ENCODE data around the gene ZNF662. TPM values are rescaled to one million over a fixed set of nuclear protein-coding genes. Genes with fewer than 3 reads are reported as not detected.

Gene ZNF662
- total RNA-seq, 1 experiment from 2014 or later, result 0.72 TPM

GRCh38 chr3:42887084-42887483 lies 18.9 kb upstream of the ZNF662 start:
- DNase-seq (ENCODE audit: low read depth), result no peak

- no peak for DNase-seq (ENCODE audit: low read depth)
Observed at GRCh38 chr3:42891042-42891441, 14.9 kb upstream of the ZNF662 start.

GRCh38 chr3:42892169-42892568 lies 13.8 kb upstream of the ZNF662 start:
- no peak for DNase-seq (ENCODE audit: low read depth)

DNA sequence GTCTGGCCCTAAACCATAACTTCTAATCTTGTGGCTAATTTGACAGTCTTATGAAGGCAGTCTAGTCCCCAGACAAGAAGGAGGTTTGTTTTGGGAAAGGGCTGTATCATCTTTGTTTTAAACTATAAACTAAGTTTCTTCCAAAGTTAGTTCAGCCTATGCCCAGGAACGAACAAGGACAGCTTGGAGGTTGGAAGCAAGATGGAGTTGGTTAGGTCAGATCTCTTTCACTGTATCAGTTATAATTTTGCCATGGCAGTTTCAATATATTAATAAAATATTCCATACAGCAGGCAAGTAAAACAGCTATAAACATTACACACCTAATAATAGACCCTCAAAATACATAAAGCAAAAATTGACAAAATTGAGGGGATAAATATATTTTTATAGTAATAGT lies 13.1 kb upstream of the ZNF662 start:
- DNase-seq (ENCODE audit: low read depth), result no peak

- no peak for DNase-seq (ENCODE audit: low read depth)
Observed at GRCh38 chr3:42894698-42895579, 11.0 kb upstream of the ZNF662 start.

GRCh38 chr3:42895580-42895868 lies 10.4 kb upstream of the ZNF662 start:
- peak; percentile 26 for DNase-seq (ENCODE audit: low read depth)

DNA sequence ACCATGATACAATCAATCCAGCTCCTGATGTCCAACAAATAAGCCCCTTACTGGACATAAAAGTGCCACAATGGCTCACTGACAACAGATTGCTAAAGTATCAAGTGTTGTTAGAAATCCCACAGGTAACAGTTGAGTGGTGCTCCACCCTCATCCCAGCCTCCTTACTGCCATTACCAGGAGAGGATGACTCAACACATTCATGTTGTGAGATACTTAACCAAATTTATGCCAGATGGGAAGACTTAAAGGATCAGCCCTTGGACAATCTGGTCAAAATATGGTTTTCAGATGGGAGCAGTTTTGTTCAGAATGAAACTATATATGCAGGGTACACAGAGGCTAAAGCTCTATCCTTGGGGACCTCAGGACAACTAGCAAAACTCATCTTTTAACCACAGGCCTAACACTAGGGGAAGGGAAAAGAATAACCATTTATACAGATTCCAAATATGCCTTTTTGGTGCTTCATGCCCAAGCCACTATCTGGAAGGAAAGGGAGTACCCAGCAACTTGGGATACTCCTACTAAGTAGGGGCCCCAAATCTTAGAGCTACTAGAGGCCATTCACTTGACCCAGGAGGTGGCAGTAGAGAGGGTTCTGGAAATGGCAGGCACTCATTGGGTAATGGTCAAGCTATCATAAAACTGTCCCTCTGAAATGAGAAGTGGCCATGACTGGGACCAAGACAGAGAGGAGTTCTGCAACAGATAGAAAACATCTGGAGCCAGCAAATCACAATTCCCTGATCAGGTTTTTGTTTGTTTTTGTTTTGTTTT lies 6.9 kb upstream of the ZNF662 start:
- peak; percentile 16 for DNase-seq (ENCODE audit: low read depth)

GRCh38 chr3:42900226-42901072 lies 5.5 kb upstream of the ZNF662 start:
- peak; percentile 30 for DNase-seq (ENCODE audit: low read depth)

DNA sequence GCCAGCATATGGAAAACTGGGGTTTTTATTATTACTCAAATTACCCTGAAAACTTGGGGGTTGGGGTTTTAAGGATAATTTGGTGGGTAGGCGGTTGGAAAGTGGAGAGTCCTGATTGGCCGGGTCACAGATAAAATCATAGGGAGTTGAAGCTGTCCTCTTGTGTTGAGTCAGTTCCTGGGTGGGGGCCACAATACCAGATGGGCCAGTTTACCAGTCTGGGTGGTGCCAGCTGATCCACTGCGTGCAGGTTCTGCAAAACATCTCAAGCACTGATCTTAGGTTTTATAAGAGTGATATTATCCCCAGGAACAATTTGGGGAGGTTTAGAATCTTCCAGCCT lies 4.9 kb upstream of the ZNF662 start:
- peak; percentile 50 for DNase-seq (ENCODE audit: low read depth)

DNA sequence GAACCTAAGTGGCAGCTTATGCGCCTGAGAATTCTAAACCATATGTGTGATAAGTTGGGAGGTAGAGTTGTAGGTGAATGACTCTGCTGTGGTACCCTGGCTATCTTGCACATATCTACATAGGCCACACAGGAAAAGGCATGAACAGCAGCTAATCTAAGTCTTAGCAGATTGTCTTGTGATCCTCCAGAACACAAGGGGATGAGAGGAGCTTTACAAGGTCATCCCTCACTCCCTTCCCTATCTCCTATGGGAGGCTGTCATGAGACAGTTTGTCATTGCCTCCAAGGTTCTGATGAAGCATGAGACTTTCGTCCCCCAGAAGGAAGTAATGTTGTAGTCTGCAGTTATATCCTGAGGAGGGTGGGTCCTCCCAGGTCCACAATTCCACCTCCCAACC lies 3.7 kb upstream of the ZNF662 start:
- DNase-seq (ENCODE audit: low read depth), result no peak

- DNase-seq (ENCODE audit: low read depth), result no peak
Observed at GRCh38 chr3:42904076-42904475, 1.9 kb upstream of the ZNF662 start.

DNA sequence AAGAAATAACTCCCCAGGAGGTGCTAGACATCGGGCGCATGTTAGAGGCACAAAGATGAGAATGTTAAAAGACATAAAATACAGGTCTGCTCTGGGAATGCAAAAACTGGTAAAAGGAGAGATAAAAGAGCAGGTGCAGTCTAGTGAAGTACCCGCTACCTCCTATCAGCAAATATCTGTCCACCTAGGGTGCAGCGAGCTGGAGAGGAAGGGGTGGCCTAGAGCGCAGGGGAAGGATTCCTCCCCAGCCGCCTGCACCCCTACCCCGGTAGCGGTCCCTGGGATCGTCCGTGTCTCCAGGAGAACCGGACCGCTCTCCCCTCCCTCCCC lies 237 bp upstream of the ZNF662 start:
- no peak for DNase-seq (ENCODE audit: low read depth)

GRCh38 chr3:42906848-42907183 lies 874 bp downstream of the ZNF662 start:
- DNase-seq (ENCODE audit: low read depth), result no peak

- DNase-seq (ENCODE audit: low read depth), result no peak
Observed at GRCh38 chr3:42908675-42909074, 2.7 kb downstream of the ZNF662 start.

DNA sequence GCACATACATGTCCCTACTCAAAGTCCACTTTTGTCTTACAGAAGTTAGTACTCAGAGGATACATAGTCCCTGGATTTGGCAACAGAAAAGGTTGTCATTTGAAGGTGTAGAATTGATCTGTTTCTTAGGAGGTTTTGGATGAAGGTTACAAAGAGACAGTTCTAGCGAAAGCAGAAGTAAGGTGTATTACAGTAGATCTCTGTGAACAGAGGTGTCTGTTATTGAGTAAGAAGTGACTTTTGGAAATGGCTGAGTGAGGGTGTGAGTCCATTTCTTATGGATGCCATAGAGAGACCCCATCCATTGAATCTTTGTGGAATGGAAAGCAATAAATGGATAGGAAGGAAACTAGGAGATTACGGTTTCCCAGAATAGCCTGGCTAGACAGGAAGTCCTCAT lies 5.6 kb downstream of the ZNF662 start:
- no peak for DNase-seq (ENCODE audit: low read depth)

- DNase-seq (ENCODE audit: low read depth), result no peak
Observed at GRCh38 chr3:42914771-42915515, 9.0 kb downstream of the ZNF662 start.

DNA sequence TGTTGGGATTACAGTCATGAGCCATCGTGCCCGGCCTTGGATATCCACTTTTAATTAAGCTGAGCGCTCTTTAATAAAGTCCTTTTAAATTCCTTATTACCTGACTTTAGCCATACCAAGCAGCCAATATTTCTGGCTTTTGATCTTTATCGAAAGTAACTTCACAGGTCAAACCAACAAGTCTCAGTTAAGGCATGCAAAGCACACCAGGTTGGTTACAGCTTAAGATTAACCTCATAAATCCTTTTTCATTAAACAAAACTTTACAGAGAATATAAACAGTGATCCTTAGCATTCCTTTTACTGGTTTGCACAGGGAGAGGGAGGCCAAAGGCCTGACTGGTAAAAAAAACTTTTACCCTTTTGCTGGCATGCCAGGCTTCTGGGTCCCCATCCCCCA lies 17.7 kb downstream of the ZNF662 start:
- no peak for DNase-seq (ENCODE audit: low read depth)

DNA sequence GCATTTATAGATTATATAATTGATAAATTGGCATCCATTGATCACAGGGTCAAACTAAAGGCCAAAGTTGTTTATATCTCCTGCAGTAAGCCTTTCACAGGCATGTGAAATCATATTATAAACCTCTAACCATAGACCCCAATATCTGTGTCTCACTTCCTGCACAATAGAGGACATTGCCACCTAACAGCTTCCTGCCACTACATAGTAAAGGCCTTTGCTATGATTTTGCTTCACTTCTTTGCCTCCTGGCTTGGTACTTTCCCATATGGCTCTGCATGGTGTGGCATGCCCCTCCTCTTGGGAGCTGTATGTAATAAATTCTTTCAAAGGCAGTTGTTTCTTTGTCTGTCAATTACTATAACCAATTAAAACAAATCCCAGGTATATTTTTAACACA lies 20.4 kb downstream of the ZNF662 start:
- DNase-seq (ENCODE audit: low read depth), result no peak

- no peak for DNase-seq (ENCODE audit: low read depth)
Observed at GRCh38 chr3:42934111-42934510, 28.2 kb downstream of the ZNF662 start.

DNA sequence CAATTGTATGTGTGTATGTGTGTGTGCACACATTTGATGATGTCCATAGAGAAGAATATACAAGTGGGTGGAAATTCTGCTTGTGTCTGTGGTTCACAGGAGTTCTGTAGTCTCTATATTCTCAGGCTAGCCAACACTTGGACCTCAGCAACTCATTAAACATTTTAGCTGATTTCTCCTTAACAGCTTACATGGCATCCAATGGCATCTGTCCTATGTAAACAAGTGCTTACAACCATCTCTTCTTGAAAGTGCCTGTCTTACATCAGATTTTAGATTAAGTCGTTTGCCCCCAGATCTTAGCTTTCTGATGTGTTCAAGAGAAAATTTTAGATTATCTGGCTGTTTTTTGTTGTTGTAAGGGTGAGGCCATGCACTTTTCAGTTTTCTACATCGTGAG lies 29.0 kb downstream of the ZNF662 start:
- DNase-seq (ENCODE audit: low read depth), result no peak

DNA sequence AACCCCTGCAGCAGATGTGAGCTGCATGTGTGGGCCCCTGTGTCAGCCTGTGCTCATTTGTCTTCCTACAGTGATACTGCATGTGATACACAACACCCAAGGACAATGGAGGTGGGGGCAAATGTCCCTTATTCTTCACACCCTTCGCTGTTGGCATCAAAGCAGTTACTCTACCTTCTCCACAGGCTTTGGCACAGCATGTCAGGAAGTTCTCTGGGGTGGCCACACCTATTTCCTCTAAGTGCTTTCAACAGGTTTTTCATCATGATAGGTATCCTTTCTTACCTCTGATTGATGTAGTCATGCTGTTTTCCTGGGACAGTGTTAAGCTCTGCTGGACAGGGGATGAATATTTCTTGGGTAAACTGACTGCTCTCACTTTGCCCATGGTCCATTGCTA lies 29.5 kb downstream of the ZNF662 start:
- no peak for DNase-seq (ENCODE audit: low read depth)

All from RPMI7951 (cell line).